Activated T-cell treated with anti-CD3 and anti-CD28 coated beads, Interleukin-2, amount 50 U/mL, for 24 hours (primary cell): ENCODE measurements around the gene SPATA16.
"Not testable (repeated sequence)": the region's sequence is repeated elsewhere in the genome, so short reads cannot be mapped to it uniquely, and the experiment has no call there.

Experiments
- DNase-seq: peaks from one replicate; pipeline ENCODE4 v3.0.0-alpha.2; 2020
- H3K27ac Mint-ChIP-seq: 2 replicates; pipeline ENCODE4 v1.8.0; 2020; ENCODE audit warnings: mild to moderate bottlenecking, mixed read lengths
- H3K27me3 Mint-ChIP-seq: 2 replicates; pipeline ENCODE4 v1.8.0; 2020; ENCODE audit warnings: mixed read lengths
- H3K36me3 Mint-ChIP-seq: 2 replicates; pipeline ENCODE4 v1.8.0; 2020; ENCODE audit warnings: low read depth, mixed read lengths
- H3K4me1 Mint-ChIP-seq: 2 replicates; pipeline ENCODE4 v1.8.0; 2020; ENCODE audit warnings: low read depth, mixed read lengths
- H3K4me3 Mint-ChIP-seq: 2 replicates; pipeline ENCODE4 v1.8.0; 2020; ENCODE audit warnings: mild to moderate bottlenecking, moderate library complexity, mixed read lengths
- H3K9me3 Mint-ChIP-seq: 2 replicates; pipeline ENCODE4 v1.8.0; 2020; ENCODE audit warnings: mixed read lengths

SPATA16 gene, protein sequence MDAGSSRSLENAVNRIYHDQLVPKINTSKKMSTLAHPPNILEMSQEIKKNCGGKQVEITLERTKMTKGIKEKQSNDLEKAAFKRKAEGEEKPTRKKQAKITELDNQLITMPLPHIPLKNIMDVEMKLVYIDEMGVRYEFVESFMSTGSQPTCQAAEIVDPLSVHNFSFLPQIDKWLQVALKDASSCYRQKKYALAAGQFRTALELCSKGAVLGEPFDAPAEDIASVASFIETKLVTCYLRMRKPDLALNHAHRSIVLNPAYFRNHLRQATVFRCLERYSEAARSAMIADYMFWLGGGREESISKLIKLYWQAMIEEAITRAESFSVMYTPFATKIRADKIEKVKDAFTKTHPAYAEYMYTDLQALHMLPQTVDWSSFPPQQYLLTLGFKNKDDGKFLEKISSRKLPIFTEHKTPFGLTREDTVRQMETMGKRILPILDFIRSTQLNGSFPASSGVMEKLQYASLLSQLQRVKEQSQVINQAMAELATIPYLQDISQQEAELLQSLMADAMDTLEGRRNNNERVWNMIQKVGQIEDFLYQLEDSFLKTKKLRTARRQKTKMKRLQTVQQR

DNA sequence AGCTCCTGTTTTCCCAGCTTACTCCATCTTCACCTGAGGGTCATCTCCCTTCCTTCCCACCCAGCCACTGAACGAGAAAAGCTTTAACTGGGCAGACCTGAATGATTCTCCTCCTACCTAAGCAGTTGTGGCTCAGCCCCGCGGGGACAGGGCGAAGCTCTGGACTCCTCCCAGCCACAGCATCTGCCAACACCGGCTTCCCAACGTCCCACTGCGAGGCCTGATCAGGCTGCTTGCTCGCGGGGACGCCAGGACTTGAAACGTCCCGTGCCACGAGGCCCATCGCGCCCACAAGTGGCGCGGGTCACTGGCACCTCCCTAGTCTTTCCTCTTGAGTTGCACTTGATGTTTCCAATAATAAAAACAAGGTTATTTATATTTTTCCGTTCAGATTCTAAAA, at the start of gene SPATA16:
Gene SPATA16, minus strand, starts transcription at position 250 of the 400 bp plus-strand sequence. CDS start 23,504 bp downstream, outside the sequence.
- H3K27me3 Mint-ChIP-seq = no peaks in the 10 kb centered on the region
- no peaks in the 10 kb centered on the region for H3K36me3 Mint-ChIP-seq
- no peak within 1 kb of the TSS for H3K4me3 Mint-ChIP-seq
- H3K9me3 Mint-ChIP-seq = no peaks in the 10 kb centered on the region
- no peaks in the 10 kb centered on the region for H3K4me1 Mint-ChIP-seq
- no peak for DNase-seq
- no peak within 1 kb of the TSS for H3K27ac Mint-ChIP-seq

GRCh38 chr3:173183022-173183421, 42.0 kb upstream of the SPATA16 start:
- not testable (repeated sequence) for H3K4me1 Mint-ChIP-seq, H3K27ac Mint-ChIP-seq, H3K4me3 Mint-ChIP-seq, H3K36me3 Mint-ChIP-seq, DNase-seq, H3K27me3 Mint-ChIP-seq
- H3K9me3 Mint-ChIP-seq = peaks cover 15% of the 10 kb centered on the region

- Mint-ChIP-seq H3K27ac (no peak overlapping the region), H3K36me3 (no peaks in the 10 kb centered on the region), H3K4me1 (no peaks in the 10 kb centered on the region), H3K27me3 (no peaks in the 10 kb centered on the region), H3K9me3 (no peaks in the 10 kb centered on the region), H3K4me3 (no peak overlapping the region)
- no peak for DNase-seq
Observed at GRCh38 chr3:173173652-173174051, 32.6 kb upstream of the SPATA16 start.

- H3K9me3 Mint-ChIP-seq, H3K36me3 Mint-ChIP-seq, H3K4me3 Mint-ChIP-seq, H3K27ac Mint-ChIP-seq, H3K4me1 Mint-ChIP-seq, DNase-seq, H3K27me3 Mint-ChIP-seq: not testable (repeated sequence)
Observed at GRCh38 chr3:173159139-173159538, 18.1 kb upstream of the SPATA16 start.

- H3K4me3 Mint-ChIP-seq, H3K9me3 Mint-ChIP-seq, H3K27ac Mint-ChIP-seq, DNase-seq, H3K4me1 Mint-ChIP-seq, H3K27me3 Mint-ChIP-seq, H3K36me3 Mint-ChIP-seq: not testable (repeated sequence)
Observed at GRCh38 chr3:173156533-173156932, 15.5 kb upstream of the SPATA16 start.

GRCh38 chr3:173153631-173154030, 12.6 kb upstream of the SPATA16 start:
- H3K36me3 Mint-ChIP-seq = no peaks in the 10 kb centered on the region
- H3K4me3 Mint-ChIP-seq = no peak overlapping the region
- no peak for DNase-seq
- no peaks in the 10 kb centered on the region for H3K27me3 Mint-ChIP-seq
- no peaks in the 10 kb centered on the region for H3K4me1 Mint-ChIP-seq
- no peak overlapping the region for H3K27ac Mint-ChIP-seq
- H3K9me3 Mint-ChIP-seq = no peaks in the 10 kb centered on the region

GRCh38 chr3:173139420-173139819, 1.6 kb downstream of the SPATA16 start:
- Mint-ChIP-seq H3K9me3 (no peaks in the 10 kb centered on the region), H3K4me3 (no peak overlapping the region), H3K4me1 (no peaks in the 10 kb centered on the region), H3K36me3 (no peaks in the 10 kb centered on the region), H3K27me3 (no peaks in the 10 kb centered on the region), H3K27ac (no peak overlapping the region)
- DNase-seq = no peak

DNA sequence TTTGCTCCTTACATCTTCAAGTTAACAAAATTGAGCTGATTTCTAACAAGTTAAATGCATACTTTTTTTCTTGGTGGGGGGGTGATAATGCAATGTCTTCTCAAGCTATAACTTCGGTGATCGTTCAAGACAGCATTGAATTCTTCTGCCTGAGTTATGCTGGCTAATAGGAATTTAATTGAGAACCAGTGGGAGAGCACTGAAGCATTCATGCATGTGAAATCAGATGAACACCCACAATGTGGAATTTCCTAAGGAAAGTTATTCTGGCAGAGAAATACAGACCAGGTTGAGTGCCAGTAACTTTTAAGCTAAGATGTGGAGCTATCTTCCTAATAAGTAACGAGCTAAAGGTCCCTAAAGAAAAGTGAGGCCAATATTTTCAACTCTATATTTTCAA, 3.0 kb downstream of the SPATA16 start:
- DNase-seq = no peak
- Mint-ChIP-seq H3K9me3 (no peaks in the 10 kb centered on the region), H3K4me3 (no peak overlapping the region)

GRCh38 chr3:173135059-173135458, 6.0 kb downstream of the SPATA16 start:
- Mint-ChIP-seq H3K36me3 (no peaks in the 10 kb centered on the region), H3K9me3 (no peaks in the 10 kb centered on the region), H3K27ac (no peak overlapping the region), H3K4me3 (no peak overlapping the region), H3K27me3 (no peaks in the 10 kb centered on the region), H3K4me1 (no peaks in the 10 kb centered on the region)
- DNase-seq = no peak

More for the DNA sequence above, 3.0 kb downstream of the SPATA16 start:
- Mint-ChIP-seq H3K27me3 (no peaks in the 10 kb centered on the region), H3K27ac (no peak overlapping the region), H3K4me1 (no peaks in the 10 kb centered on the region), H3K36me3 (no peaks in the 10 kb centered on the region)

DNA sequence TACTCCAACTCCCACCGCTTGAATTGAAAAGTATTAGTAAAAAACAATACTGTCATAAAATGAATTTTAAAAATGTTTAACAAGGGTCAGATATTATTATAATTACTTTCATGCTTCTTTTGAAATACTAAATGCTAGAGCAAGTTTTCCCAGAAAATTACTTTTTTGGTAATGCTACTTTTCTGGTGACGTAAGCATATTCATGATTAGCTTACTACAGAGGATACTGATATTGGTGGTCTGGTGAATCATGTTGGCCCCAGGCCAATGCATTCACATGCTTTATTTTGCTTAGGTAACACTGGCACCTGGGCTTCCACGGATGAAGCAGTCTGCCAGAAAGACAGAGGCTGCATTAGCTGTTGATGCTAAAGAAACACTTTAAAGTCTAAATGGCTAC, 12.4 kb downstream of the SPATA16 start:
- Mint-ChIP-seq H3K9me3 (peaks cover 3% of the 10 kb centered on the region), H3K27me3 (no peaks in the 10 kb centered on the region), H3K4me1 (no peaks in the 10 kb centered on the region), H3K36me3 (no peaks in the 10 kb centered on the region), H3K4me3 (no peak overlapping the region), H3K27ac (no peak overlapping the region)
- no peak for DNase-seq

GRCh38 chr3:173111321-173111720, 29.7 kb downstream of the SPATA16 start:
- no peak for DNase-seq
- Mint-ChIP-seq H3K4me3 (no peak overlapping the region), H3K9me3 (no peaks in the 10 kb centered on the region), H3K4me1 (no peaks in the 10 kb centered on the region), H3K27ac (no peak overlapping the region), H3K36me3 (no peaks in the 10 kb centered on the region), H3K27me3 (no peaks in the 10 kb centered on the region)

GRCh38 chr3:173109143-173109542, 31.9 kb downstream of the SPATA16 start:
- Mint-ChIP-seq H3K9me3 (peaks cover 3% of the 10 kb centered on the region), H3K4me3 (no peak overlapping the region), H3K27ac (no peak overlapping the region), H3K4me1 (no peaks in the 10 kb centered on the region), H3K27me3 (no peaks in the 10 kb centered on the region), H3K36me3 (no peaks in the 10 kb centered on the region)
- DNase-seq = no peak

- no peaks in the 10 kb centered on the region for H3K4me1 Mint-ChIP-seq
- no peaks in the 10 kb centered on the region for H3K27me3 Mint-ChIP-seq
- H3K36me3 Mint-ChIP-seq = no peaks in the 10 kb centered on the region
- H3K27ac Mint-ChIP-seq = no peak overlapping the region
- H3K9me3 Mint-ChIP-seq = peaks cover 8% of the 10 kb centered on the region
- H3K4me3 Mint-ChIP-seq = no peak overlapping the region
- DNase-seq = no peak
Observed at GRCh38 chr3:173103469-173103868, 37.6 kb downstream of the SPATA16 start.

GRCh38 chr3:173098959-173099358, 42.1 kb downstream of the SPATA16 start:
- no peaks in the 10 kb centered on the region for H3K4me1 Mint-ChIP-seq
- H3K4me3 Mint-ChIP-seq = no peak overlapping the region
- H3K27ac Mint-ChIP-seq = no peak overlapping the region
- H3K36me3 Mint-ChIP-seq = no peaks in the 10 kb centered on the region
- H3K9me3 Mint-ChIP-seq = peaks cover 4% of the 10 kb centered on the region
- no peak for DNase-seq
- no peaks in the 10 kb centered on the region for H3K27me3 Mint-ChIP-seq

DNA sequence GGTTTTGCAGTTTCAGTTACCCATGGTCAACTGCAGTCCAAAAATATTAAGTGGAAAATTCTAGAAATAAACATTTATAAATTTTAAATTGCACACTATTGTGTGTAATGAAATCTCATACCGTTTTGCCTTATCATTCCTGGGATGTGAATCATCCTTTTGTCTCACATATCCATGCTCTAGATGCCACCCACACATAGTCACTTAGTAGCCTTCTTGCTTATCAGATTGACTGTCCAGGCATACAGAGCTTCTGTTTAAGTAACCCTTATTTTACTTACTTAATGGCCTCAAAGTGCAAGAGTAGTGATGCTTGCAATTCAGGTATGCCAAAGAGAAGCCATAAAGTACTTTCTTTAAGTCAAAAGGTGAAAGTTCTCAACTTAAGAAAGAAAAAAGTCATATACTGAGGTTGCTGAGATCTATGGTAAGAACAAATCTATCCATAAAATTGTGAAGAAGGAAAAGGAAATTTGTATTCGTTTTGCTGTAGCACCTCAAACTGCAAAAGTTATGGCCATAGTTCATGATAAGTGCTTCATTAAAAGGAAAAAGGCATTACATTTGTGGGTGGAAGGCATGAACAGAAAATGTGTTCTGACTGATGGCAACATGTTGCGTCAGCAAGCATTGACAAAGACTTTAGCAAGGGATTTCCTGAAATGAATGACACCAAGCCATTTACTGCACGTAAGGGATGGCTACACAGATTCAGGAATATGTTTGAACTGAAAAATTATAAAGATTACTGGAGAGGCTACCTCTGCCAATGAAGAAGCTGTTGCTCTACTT, 43.8 kb downstream of the SPATA16 start:
- H3K27me3 Mint-ChIP-seq = no peaks in the 10 kb centered on the region
- DNase-seq = no peak
- H3K27ac Mint-ChIP-seq = no peak overlapping the region
- H3K4me3 Mint-ChIP-seq = no peak overlapping the region
- no peaks in the 10 kb centered on the region for H3K36me3 Mint-ChIP-seq
- H3K9me3 Mint-ChIP-seq = no peaks in the 10 kb centered on the region
- H3K4me1 Mint-ChIP-seq = no peaks in the 10 kb centered on the region
